GM12891 (cell line): ENCODE data around the gene RSPO4.

Source experiments
- POLR2A ChIP-seq: IDR thresholded peaks from 2 replicates; pipeline ENCODE4 v1.6.1; 2011; ENCODE audit warnings: low read depth, low read length, control low read depth
- POLR2AphosphoS5 ChIP-seq: IDR thresholded peaks from 2 replicates; pipeline ENCODE4 v1.6.1; 2011; ENCODE audit warnings: low read depth, low read length, control low read depth
- POU2F2 ChIP-seq: IDR thresholded peaks from 2 replicates; pipeline ENCODE4 v1.6.1; 2011; ENCODE audit warnings: low read depth, mild to moderate bottlenecking, control low read depth, low read length, moderate library complexity
- TAF1 ChIP-seq: IDR thresholded peaks from 2 replicates; pipeline ENCODE4 v1.6.1; 2011; ENCODE audit warnings: low read depth, low read length, control low read depth

GRCh38 chr20:971346-971745 is 30.8 kb downstream of the RSPO4 start:
- TF ChIP-seq TAF1 (no peak), POLR2A (no peak), POU2F2 (no peak), POLR2AphosphoS5 (no peak)
